Measurements from ENCODE around the gene ATAD5.

DNA sequence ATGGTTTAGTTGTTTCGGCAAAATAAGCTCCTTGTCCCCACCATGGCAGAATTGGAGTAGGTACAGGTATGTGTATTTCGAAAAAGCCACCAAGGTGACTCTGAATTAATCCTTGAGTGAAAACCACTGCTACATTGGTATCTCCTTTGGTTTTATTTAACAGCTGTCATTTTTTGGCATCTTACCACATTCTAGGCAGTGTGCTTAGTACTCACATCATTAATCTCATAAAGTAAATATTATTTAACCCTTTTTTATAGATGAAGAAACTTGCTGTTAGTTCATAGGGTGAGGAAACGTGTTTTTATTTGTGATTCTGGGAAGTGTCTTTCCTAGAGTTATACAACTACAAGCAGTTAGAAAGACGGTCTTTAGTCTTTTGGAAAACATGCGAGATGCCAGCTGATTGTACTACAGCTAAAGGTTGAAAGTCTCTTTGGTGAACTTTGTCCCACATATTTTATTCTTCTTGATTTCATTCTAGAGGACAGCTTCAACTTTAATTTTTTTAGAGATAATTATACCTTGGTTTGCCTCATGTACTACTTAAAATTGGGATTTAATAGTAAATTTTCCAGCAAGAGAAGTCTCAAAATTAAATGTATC is 6.5 kb downstream of the ATAD5 start:
- TF ChIP-seq ARID4B (CRISPR knock-in tag; IDR thresholded peaks at IDR 0.05; ENCODE audit: borderline replicate concordance) (no peak), CTCF (IDR thresholded peaks at IDR 0.05) (no peak), ZNF396 (CRISPR knock-in tag; IDR thresholded peaks at IDR 0.05; ENCODE audit: borderline replicate concordance) (no peak), MXD4 (CRISPR knock-in tag; IDR thresholded peaks at IDR 0.05; ENCODE audit: borderline replicate concordance) (no peak), ZNF423 (CRISPR knock-in tag; IDR thresholded peaks at IDR 0.05) (no peak)
- TF ChIP-seq, protein P1, sequence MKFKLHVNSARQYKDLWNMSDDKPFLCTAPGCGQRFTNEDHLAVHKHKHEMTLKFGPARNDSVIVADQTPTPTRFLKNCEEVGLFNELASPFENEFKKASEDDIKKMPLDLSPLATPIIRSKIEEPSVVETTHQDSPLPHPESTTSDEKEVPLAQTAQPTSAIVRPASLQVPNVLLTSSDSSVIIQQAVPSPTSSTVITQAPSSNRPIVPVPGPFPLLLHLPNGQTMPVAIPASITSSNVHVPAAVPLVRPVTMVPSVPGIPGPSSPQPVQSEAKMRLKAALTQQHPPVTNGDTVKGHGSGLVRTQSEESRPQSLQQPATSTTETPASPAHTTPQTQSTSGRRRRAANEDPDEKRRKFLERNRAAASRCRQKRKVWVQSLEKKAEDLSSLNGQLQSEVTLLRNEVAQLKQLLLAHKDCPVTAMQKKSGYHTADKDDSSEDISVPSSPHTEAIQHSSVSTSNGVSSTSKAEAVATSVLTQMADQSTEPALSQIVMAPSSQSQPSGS (CRISPR knock-in tag; IDR thresholded peaks at IDR 0.05; ENCODE audit: borderline replicate concordance, low read depth) = no peak
- TF ChIP-seq, protein P2, sequence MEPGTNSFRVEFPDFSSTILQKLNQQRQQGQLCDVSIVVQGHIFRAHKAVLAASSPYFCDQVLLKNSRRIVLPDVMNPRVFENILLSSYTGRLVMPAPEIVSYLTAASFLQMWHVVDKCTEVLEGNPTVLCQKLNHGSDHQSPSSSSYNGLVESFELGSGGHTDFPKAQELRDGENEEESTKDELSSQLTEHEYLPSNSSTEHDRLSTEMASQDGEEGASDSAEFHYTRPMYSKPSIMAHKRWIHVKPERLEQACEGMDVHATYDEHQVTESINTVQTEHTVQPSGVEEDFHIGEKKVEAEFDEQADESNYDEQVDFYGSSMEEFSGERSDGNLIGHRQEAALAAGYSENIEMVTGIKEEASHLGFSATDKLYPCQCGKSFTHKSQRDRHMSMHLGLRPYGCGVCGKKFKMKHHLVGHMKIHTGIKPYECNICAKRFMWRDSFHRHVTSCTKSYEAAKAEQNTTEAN (CRISPR knock-in tag; IDR thresholded peaks at IDR 0.05) = no peak
- TF ChIP-seq, protein P3, sequence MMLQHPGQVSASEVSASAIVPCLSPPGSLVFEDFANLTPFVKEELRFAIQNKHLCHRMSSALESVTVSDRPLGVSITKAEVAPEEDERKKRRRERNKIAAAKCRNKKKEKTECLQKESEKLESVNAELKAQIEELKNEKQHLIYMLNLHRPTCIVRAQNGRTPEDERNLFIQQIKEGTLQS (CRISPR knock-in tag; conservative IDR thresholded peaks at IDR 0.05) = no peak
